OCI-LY7 (cell line): ENCODE results near the gene RBM20. TPM values are rescaled to one million over a fixed set of nuclear protein-coding genes. Genes with fewer than 3 reads are reported as not detected.

ENCODE experiments used
- BruUV-seq: library from RNA; stranded (reverse); fragments of 400-500 nt; replicated peaks from 2 replicates; lab custom pipeline; 2021; lab: Mats Ljungman, UMichigan
- CTCF ChIA-PET: fragments of 300-600 bp; sonication (Branson Sonifier 250); formaldehyde crosslinking; loops from one replicate; lab custom pipeline; 2022; ENCODE audit warnings: antibody characterized with exemption; ENCODE audit not compliant: unreplicated experiment; lab: Charles Lee
- POLR2A ChIA-PET: fragments of 300-600 bp; sonication (Branson Sonifier 250); formaldehyde crosslinking; loops from one replicate; lab custom pipeline; 2022; ENCODE audit warnings: antibody characterized with exemption; lab: Charles Lee
- DNase-seq: peaks from one replicate; pipeline ENCODE4 v3.0.0-alpha.2; 2015; ENCODE audit warnings: low spot score
- H2AFZ ChIP-seq: fragments of 200-600 bp; sonication (generic), shearing (Covaris generic); 2 replicates; pipeline ENCODE4 v1.6.1; 2014; ENCODE audit warnings: mild to moderate bottlenecking, antibody characterized with exemption, low read length, moderate library complexity
- H3K27ac ChIP-seq: fragments of 200-600 bp; sonication (generic); 2 replicates; pipeline ENCODE4 v1.5.1; 2014; ENCODE audit warnings: mixed run types, low read depth, mild to moderate bottlenecking, moderate library complexity, low read length, inconsistent platforms; ENCODE audit not compliant: poor library complexity, severe bottlenecking
- H3K36me3 ChIP-seq: fragments of 200-600 bp; sonication (generic); 2 replicates; pipeline ENCODE4 v1.6.1; 2014; ENCODE audit warnings: mild to moderate bottlenecking, antibody characterized with exemption, low read length, moderate library complexity, mixed read lengths; ENCODE audit not compliant: insufficient read depth
- H3K4me1 ChIP-seq: fragments of 200-600 bp; sonication (generic); 2 replicates; pipeline ENCODE4 v1.5.1; 2014; ENCODE audit warnings: mild to moderate bottlenecking, low read length; ENCODE audit not compliant: insufficient read depth, poor library complexity, severe bottlenecking
- H3K4me2 ChIP-seq: fragments of 200-600 bp; sonication (generic); 2 replicates; pipeline ENCODE4 v1.6.1; 2014; ENCODE audit warnings: mild to moderate bottlenecking, low read length
- H3K4me3 ChIP-seq: fragments of 200-600 bp; sonication (generic); 2 replicates; pipeline ENCODE4 v1.5.1; 2014; ENCODE audit warnings: mild to moderate bottlenecking, low read depth, low read length; ENCODE audit not compliant: poor library complexity, severe bottlenecking
- H3K79me2 ChIP-seq: fragments of 200-600 bp; sonication (generic); 2 replicates; pipeline ENCODE4 v1.6.1; 2016; ENCODE audit warnings: low read depth, mild to moderate bottlenecking, low read length, moderate library complexity, mixed read lengths; ENCODE audit not compliant: insufficient read depth
- H3K9me2 ChIP-seq: fragments of 200-600 bp; sonication (generic); 2 replicates; pipeline ENCODE4 v1.6.1; 2016; ENCODE audit warnings: mild to moderate bottlenecking, low read length, mixed read lengths; ENCODE audit not compliant: insufficient read depth
- H3K9me3 ChIP-seq: fragments of 200-600 bp; sonication (generic); 2 replicates; pipeline ENCODE4 v1.6.1; 2014; ENCODE audit warnings: mild to moderate bottlenecking, mixed run types, low read length, mixed read lengths
- H4K20me1 ChIP-seq: fragments of 200-600 bp; sonication (generic); 2 replicates; pipeline ENCODE4 v1.6.1; 2014; ENCODE audit warnings: mild to moderate bottlenecking, antibody characterized with exemption, low read length, moderate library complexity, mixed read lengths; ENCODE audit not compliant: insufficient read depth
- EZH2phosphoT487 ChIP-seq: fragments of 200-600 bp; sonication (generic); IDR thresholded peaks from 2 replicates; pipeline ENCODE4 v1.6.1; 2018; ENCODE audit warnings: low read depth, borderline replicate concordance, mild to moderate bottlenecking, mixed run types, antibody characterized with exemption, low read length, moderate library complexity, mixed read lengths
- intact Hi-C: fragments of 100-400 bp; cut with micrococcal nuclease; formaldehyde crosslinking; loops from one replicate; pipeline ENCODE4 v1.10.0; 2022; ENCODE audit not compliant: unreplicated experiment
- total RNA-seq, 2 experiments: library from RNA; depleted of rRNA in 1 of 2; stranded (reverse); fragments of >200 nt in 1 of 2; shearing (Covaris generic) in 1 of 2; gene quantifications; 2 replicates each; pipeline ENCODE4 v1.2.3, GENCODE V29; 2014 to 2022
- TF ChIP-seq, protein P1 (sequence below): fragments of 200-600 bp; sonication (generic); conservative IDR thresholded peaks from 2 replicates; pipeline ENCODE4 v1.5.1; 2014; ENCODE audit warnings: mild to moderate bottlenecking, antibody characterized with exemption, low read length, moderate library complexity, mixed read lengths

Gene RBM20
- total RNA-seq, 2 experiments from 2014 or later = 0.35 to 1.0 TPM

DNA sequence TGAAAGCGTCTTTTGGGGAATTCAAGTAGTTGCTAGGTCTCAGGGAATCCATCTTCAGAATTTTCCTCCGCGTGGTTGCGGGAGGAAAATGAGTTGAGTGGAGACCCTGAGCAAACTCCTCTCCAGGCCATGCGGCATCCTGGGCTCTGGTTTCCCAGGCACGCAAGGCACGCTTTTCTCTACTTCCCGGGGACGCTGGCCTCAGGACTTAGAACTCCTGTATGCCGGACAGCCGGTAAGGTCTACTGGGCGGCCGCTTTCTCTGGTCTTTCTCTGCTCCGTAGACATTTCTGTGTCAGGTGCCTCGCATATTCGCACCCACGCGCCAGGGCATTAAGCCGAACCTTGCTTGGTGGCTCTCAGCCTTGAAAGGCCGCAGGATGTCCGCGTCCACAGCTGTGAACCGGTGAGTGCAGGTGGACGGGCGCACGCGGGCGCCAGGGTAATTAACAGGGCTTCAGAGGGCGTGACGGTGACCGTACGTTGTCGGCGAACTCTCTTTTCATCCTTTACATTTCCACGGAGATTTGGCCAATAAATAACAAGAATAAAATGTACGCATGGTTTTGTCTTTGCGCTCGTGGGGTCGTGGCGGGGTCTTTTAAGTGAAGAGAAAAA is 992 bp upstream of the RBM20 start:
- Histone ChIP-seq H3K36me3 (no peaks in the 10 kb centered on the region), H3K4me2 (peak overlapping the region; percentile 79), H3K4me1 (peaks cover 47% of the 10 kb centered on the region), H3K9me3 (no peaks in the 10 kb centered on the region), H3K27ac (no peak overlapping the region), H2AFZ (peak overlapping the region; percentile 2; the same call in 1 of the 2 replicates), H3K9me2 (no peaks in the 10 kb centered on the region), H3K79me2 (no peaks in the 10 kb centered on the region), H4K20me1 (no peaks in the 10 kb centered on the region), H3K4me3 (peak overlapping the region; percentile 68)
- CTCF ChIA-PET = no interaction called here
- no TSS peak for BruUV-seq
- POLR2A ChIA-PET = interaction anchor here (0.6 kb wide), 1 partner anchor 781 kb away, joined by 5 read pairs; no protein-coding TSS in a partner anchor
- DNase-seq = no peak
- intact Hi-C loops = loop anchor here (5.0 to 10.0 kb wide), 2 partner anchors 39 to 728 kb away; no protein-coding TSS in a partner anchor
- peak; percentile 86; the same call in 1 of the 2 replicates for TF ChIP-seq EZH2phosphoT487
- TF ChIP-seq, protein P1, sequence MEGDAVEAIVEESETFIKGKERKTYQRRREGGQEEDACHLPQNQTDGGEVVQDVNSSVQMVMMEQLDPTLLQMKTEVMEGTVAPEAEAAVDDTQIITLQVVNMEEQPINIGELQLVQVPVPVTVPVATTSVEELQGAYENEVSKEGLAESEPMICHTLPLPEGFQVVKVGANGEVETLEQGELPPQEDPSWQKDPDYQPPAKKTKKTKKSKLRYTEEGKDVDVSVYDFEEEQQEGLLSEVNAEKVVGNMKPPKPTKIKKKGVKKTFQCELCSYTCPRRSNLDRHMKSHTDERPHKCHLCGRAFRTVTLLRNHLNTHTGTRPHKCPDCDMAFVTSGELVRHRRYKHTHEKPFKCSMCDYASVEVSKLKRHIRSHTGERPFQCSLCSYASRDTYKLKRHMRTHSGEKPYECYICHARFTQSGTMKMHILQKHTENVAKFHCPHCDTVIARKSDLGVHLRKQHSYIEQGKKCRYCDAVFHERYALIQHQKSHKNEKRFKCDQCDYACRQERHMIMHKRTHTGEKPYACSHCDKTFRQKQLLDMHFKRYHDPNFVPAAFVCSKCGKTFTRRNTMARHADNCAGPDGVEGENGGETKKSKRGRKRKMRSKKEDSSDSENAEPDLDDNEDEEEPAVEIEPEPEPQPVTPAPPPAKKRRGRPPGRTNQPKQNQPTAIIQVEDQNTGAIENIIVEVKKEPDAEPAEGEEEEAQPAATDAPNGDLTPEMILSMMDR = no peak

DNA sequence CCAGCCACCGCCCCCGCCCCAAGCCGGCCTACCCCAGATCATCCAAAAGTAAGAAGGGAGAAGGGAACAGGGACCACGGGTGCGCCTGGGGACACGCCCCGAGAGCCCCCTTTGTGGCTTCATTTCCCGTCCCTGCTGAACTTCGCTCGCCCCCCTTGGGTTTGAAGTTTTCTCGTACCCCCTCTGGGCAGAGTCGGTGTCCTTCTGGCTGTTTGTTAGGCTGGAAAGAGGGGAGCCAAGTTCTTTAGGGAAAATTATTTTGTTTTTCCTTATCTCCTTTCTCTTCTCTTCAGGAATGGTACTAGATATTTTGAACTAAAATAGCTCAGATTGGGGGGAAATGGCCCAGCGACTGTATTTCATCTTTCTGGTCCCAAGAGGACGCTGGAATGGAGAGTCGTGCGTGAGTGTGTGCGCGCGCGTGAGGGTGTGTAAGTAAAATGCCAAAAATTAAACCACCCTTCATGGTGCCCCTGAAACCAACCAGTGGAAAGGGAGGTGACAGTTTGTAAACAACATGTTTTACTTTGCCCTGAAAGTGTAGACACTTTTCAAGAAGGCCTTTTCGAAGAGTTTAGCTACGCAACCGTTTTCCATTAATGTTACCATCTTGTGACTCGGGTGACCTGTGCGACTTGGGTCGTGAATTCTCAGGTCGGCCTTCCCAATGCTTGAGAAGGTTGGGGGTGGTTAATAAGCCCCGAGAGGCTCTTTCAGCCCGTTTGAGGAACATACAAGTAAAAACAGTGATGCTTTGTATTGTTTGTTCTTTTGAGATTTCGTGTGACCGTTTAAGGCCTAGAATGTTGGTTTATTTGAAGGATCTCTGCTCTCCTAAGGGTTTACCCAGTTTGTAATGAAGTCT is 694 bp downstream of the RBM20 start:
- Histone ChIP-seq H3K9me2 (no peaks in the 10 kb centered on the region), H3K36me3 (no peaks in the 10 kb centered on the region), H3K79me2 (no peaks in the 10 kb centered on the region), H4K20me1 (no peaks in the 10 kb centered on the region), H3K27ac (no peak overlapping the region), H3K4me2 (peak overlapping the region; percentile 79), H3K4me1 (peaks cover 64% of the 10 kb centered on the region), H3K4me3 (peak overlapping the region; percentile 68), H2AFZ (peak overlapping the region; percentile 59; the same call in 1 of the 2 replicates), H3K9me3 (no peaks in the 10 kb centered on the region)
- BruUV-seq = no TSS peak
- CTCF ChIA-PET = interaction anchor here (0.6 kb wide), 1 partner anchor 470 kb away, joined by 3 read pairs; no protein-coding TSS in a partner anchor
- POLR2A ChIA-PET = interaction anchor here (0.6 to 1.2 kb wide), 6 partner anchors 9 to 340 kb away, joined by 3 to 4 read pairs (median 4); partner anchors contain the start of gene SMNDC1
- TF ChIP-seq, protein P1 = 0 out of 2 replicates have a peak, but pooled peaks have one; percentile 28
- TF ChIP-seq EZH2phosphoT487 = no peak
- DNase-seq = no peak
- intact Hi-C loops = loop anchor here (5.0 to 10.0 kb wide), 2 partner anchors 37 to 730 kb away; no protein-coding TSS in a partner anchor
